ENCODE measurements around the gene ACLY.
"Not testable (repeated sequence)": the region's sequence is repeated elsewhere in the genome, so short reads cannot be mapped to it uniquely, and the experiment has no call there.

DNA sequence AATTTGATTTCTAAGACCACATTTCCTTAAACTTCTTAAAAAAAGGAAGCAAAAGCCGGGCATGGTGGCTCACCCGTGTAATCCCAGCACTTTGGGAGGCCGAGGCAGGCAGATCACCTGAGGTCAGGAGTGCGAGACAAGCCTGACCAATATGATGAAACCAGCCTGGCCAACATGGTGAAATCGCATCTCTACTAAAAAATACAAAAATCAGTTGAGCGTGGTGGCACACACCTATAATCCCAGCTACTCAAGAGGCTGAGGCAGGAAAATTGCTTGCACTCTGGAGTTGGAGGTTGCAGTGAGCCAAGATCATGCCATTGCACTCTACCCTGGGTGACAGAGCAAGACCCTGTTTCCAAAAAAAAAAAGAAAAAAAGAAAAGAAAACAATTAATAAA lies 78.0 kb downstream of the ACLY start:
- not testable (repeated sequence) for TF ChIP-seq POLR2AphosphoS5, POLR2A, EP300 (IDR thresholded peaks at IDR 0.05)
- TF ChIP-seq, protein P1, sequence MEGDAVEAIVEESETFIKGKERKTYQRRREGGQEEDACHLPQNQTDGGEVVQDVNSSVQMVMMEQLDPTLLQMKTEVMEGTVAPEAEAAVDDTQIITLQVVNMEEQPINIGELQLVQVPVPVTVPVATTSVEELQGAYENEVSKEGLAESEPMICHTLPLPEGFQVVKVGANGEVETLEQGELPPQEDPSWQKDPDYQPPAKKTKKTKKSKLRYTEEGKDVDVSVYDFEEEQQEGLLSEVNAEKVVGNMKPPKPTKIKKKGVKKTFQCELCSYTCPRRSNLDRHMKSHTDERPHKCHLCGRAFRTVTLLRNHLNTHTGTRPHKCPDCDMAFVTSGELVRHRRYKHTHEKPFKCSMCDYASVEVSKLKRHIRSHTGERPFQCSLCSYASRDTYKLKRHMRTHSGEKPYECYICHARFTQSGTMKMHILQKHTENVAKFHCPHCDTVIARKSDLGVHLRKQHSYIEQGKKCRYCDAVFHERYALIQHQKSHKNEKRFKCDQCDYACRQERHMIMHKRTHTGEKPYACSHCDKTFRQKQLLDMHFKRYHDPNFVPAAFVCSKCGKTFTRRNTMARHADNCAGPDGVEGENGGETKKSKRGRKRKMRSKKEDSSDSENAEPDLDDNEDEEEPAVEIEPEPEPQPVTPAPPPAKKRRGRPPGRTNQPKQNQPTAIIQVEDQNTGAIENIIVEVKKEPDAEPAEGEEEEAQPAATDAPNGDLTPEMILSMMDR (IDR thresholded peaks at IDR 0.05): not testable (repeated sequence)
